ENCODE results near the gene SRSF10.
"Not testable (repeated sequence)": the region's sequence is repeated elsewhere in the genome, so short reads cannot be mapped to it uniquely, and the experiment has no call there.

DNA sequence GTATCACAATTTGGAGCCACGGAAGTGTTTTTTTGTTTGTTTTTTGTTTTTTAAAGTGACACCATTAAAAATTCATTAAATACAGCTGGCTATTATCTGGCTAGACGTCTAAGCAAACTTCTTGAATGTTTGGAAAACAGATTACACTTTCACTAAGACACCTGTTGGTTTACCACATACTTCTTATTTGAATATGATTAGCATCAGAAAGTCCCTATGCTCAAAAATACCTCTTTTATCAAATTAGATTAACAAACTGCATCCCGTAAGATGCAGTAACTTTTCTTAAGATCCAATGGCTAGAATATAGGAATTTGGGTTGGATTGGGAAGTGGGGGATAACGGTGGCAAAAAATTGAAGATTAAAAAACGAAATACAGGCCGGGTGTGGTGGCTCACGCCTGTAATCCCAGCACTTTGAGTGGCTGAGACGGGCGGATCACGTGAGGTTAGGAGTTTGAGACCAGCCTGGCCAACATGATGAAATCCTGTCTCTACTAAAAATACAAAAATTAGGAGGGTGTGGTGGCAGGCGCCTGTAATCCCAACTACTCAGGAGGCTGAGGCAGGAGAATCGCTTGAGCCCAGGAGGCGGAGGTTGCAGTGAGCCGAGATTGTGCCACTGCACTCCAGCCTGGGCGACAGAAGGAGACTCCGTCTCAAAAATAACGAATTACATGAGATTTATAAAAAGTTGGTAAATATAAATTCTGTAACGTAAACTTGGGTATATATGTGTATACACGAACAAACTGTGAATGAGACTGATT lies 21.9 kb downstream of the SRSF10 start:
- TF ChIP-seq POLR2A (IDR thresholded peaks at IDR 0.05; ENCODE audit: low read depth, low read length); TAF1 (IDR thresholded peaks at IDR 0.05; ENCODE audit: low read depth, low read length); POLR2AphosphoS5 (IDR thresholded peaks at IDR 0.05; ENCODE audit: low read depth, low read length); POU2F2 (IDR thresholded peaks at IDR 0.05; ENCODE audit: low read depth, low read length); SPI1 (IDR thresholded peaks at IDR 0.05; ENCODE audit: low read depth, low read length); PAX5 (IDR thresholded peaks at IDR 0.05; ENCODE audit: insufficient read depth, low read length, severe bottlenecking): not testable (repeated sequence)

Measured in GM12891 (cell line).